Activated gamma-delta T cell (primary cell): ENCODE results near the gene KCNQ5.

Experiments
- DNase-seq: peaks from one replicate; lab custom pipeline; 2025; lab: John Stamatoyannopoulos, UW

Gene KCNQ5

DNA sequence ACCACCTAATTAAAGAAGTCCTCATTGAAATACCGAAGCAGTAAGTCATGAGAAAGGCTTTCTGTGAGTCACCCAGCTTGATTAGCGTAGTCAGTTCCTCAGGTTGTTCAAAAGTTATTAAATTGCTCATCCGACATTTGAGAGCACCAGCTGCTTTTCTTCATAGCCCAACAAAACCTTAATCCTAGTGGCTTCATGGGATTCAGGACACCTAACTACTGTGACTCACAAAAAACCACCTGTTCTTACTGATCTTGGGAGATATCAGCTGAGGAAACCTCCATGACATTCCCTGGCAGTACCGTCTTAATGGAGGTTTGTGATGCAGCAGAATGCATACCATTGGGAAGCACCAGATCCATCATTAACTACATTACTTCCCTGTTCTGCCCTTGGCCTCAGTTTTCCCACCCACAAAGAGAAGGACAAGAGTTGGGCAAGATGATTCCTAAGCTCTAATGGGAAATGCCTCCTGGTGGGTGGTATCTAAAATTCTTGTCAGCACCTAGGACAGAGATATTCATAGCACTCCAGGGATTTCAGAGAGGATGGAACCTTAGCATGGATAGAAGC is 499.6 kb downstream of the KCNQ5 start:
- DNase-seq = no peak

DNA sequence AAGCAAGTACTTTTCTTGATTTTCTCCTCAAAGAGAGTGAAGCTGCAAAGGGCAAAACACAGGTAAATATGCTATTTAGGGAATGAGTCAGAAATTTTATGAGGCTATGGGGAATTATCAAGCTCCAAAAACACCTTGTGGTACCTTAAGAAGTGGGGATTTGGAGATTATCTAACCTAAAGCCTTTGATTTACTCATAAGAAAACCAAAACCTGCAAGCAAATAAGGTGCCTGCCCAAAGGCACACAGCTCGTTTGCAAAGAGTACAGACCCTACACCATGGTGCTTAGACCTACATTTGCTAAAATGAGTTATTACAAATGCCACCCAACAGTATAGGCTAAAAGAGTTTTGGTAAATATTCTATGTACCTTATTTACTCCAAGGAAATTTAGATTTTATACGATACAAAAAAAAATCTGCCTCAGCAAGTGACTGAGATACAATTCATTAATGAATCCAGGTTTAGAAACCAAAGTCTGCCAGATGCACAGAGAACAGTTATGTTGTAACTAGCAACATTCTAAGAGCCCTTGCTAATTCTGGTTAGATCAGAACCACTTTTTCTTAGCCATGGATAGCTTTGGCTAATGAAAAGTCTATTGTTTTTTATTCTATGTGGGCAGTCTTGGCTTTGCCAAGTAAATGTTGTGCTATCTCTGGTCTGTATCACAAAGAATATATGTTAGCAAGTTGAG is 501.9 kb downstream of the KCNQ5 start:
- DNase-seq = no peak

DNA sequence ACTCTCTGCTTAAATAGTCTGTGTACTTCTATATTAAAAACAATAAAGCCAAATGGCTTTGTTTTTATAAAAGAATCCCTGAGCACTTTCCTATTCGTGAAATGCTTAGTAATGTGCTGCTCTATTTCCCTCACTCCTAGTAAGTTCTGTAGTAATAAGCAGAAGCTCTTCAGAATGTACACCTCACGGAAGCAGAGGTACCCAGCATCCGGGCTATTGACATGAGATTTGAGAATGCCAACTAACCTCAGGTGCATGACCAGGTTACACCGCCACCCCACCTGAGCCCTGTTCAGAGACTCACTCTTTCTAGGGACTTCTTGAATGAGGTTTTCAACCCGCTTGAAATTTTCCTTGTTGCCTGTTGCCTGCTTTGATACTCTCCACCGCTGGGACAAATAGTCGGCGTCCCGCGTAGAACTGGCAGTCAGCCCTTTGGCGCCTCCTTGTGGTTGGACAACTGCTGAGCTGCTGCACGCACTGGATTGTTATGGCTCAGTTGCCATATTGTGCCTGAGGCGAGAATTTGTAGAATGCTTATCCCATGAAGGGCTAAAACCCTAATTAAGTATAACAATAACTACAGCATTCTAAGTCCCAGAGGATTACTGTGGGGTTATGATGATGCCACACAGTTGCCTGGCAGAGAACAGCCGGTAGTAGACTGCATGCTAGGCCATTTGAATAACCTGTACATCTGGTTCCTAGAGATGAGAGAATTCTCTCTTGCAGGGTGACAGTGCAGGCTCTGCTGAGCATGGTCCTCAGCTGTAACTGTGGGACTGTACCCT is 508.0 kb downstream of the KCNQ5 start:
- no peak for DNase-seq

DNA sequence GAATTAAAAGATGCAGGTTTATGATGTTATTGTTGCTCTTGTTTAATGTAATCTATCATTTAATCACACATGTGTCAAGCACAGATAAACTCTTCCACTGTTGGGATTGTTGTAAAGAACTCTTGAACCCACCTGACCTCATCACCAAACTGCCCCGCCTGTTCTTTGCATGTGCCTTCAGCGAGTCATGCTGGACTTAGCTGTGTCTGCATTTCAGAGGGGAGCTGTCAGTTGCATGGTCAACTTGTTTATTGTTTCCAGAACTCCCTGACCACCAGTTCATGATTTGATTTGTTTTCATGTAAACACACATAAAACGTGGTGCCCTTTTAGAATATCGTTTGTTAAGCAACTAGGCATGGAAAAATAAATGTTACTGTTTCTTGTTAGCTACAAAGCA is 509.8 kb downstream of the KCNQ5 start:
- no peak for DNase-seq

DNA sequence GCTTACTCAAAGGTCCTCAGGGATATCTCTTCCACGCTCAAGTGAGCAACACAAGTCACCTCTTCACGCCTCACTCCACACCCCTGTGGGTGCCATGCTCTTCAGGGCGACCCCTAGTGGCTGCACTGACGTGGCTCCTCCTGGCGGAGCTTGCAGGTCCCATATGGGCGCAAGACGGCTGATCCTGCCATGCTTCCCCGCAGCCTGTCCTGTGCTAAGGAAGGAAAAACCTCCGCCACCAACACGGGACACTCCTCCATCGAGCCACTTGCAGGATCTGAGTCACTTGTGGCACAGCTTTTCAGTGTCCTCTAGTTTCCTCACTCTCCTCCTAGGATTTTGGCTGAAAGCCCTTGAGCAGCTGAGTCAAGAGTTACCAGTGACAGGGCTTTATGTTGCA is 512.7 kb downstream of the KCNQ5 start:
- DNase-seq = no peak

DNA sequence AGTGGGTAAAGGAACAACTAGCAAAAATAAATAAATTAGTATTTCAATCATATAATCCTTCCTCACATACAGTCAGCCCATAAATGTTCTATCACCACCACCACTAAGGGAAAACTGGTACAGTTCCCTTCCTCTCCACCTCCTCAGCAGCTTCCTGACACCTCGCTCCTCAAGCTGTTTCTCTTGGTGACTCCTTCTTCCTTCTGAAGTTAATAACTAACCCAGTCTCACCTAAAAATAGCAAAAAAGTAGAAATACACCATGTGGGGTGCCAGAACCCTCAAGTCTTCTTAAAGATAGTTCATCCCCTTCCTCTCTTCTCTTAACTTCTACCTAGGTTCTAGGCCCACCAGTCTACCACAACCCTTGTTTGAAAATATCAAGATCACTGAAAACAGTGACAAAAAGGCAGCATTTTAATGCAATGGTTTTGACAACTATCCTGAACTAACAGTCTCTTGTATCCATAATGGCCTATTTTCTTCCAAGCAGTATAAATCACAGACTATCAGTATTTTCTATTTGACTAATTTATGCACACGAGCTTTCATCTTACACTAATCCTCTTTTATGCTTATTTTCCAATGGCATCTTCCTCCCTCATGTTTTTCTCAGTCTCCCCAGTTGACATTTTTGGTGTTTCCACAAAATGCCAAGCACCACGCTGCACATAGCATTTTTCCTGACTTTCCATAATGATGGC is 518.0 kb downstream of the KCNQ5 start:
- no peak for DNase-seq

DNA sequence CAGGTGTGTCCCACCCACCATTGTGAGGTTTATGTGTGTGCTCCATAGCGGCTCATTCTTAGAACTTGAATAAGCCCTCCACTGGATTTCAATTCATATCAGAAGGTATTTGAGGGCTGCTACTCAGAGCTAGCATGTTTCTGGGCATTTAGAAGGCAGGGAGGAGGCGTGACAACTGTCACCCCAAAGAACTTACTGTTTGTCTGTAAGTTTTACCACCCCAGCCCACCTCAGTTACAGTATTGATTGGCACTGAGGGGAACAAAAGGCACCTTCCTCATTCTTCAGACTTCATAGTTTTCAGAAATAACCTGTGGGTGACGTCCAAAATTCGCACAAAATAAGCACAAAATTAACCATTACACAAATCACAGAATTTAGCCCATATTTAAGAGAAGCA is 521.7 kb downstream of the KCNQ5 start:
- no peak for DNase-seq

DNA sequence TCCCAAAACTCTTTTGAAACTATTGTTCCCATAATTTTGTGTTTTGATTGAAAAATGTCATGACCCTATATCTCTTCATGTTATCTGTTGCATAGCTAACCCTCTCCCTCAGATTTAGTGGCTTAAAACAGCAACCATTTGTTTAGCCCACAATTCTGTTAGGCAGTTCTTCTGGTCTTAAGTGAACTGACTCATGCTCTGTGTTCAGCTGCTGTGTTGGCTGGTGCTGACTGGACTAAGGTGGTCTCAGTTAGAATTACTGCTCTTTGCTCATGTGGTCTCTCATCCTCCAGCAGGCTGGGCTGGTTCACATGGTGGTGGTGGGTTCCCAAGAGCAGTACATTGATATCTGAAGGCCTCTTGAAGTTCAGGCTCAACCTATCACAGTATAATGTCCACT is 522.7 kb downstream of the KCNQ5 start:
- no peak for DNase-seq

DNA sequence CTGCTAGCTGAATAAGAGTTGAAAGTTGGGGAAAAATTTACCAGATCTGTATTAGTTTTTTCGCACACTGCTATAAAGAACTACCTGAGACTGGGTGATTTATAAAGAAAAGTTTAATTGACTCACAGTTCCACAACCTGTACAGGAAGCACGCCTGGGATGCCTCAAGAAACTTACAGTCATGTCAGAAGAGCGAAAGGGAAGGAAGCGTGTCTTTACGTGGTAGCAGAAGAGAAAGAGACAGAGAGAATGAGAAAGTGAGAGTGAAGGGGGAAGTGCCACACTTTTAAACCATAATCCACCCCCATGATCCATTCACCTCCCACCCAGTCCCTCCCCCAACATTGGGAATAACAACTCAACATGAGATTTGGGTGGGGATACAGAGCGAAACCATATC is 523.8 kb downstream of the KCNQ5 start:
- no peak for DNase-seq

DNA sequence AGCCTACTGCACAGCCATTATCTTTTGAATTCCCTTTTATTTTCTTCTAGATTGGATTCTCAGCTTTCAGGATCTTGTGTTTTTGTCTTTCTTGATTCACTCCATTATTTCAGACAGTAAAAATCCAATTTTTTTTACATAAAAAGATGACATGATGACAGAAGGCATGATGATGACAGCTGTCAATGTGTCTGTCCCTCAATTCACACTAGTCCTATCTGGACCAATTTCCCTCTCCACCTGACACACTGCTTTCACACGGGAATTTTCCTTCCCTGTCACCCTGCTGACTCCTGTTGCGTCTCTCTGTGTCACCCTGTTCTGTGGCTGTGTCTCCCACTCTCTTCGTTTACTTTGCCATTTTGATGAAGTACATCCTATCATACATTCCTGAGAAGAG is 529.9 kb downstream of the KCNQ5 start:
- DNase-seq = no peak

DNA sequence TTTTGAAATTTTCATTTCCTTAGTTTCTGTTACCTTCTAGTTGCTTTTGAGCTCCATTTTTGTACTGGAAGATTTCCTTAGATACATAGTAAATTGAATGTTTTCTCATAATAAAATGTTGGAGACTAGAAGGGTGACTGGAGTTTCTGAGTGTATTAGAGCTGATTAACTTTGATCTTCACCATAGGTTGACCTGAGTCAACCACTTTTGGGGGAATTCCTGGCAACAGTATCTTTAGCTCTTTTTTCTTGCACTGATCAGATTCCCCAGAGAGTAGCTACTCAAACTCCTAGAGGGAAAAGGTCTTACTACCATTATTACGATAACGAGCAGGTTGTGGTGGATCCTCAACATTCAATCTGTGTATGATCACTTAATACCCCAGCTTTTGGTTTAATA is 530.7 kb downstream of the KCNQ5 start:
- no peak for DNase-seq

DNA sequence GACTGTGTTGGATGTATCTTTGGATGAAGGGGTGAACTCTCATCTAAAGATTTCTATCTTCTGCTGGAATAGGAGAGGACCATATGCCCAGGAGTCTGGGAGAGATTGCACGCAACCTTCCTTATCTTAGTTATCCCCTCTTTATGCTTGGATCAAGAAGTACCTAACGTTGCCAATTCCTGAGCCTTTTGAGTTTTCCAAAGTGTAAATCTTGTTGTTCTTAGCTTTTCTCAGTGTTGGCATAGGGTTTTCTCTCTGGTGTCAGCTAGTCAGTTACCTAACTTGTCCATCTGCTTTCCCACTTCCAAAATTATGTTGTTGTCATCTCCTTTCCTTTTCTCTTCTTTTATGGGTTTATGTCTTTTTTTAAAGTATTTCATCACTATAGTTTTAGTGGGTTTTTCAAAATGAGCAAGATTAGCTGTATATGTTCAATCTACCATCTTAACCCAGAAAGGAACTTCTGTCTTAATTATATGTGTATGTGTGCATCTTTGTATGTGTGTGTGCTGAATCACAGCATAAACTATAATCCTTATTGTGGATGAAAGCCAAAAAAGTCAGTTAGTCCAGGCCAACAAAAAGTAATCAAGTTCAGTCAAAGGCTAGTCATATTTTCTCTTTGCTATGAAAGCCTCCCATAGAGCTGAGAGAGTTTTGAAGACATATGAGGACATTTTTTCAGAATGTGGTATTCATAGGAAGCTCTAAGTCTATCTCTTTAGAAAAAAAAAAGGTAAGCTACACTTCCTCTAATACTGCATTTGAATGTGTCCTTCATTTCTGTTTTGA is 531.3 kb downstream of the KCNQ5 start:
- DNase-seq = no peak

DNA sequence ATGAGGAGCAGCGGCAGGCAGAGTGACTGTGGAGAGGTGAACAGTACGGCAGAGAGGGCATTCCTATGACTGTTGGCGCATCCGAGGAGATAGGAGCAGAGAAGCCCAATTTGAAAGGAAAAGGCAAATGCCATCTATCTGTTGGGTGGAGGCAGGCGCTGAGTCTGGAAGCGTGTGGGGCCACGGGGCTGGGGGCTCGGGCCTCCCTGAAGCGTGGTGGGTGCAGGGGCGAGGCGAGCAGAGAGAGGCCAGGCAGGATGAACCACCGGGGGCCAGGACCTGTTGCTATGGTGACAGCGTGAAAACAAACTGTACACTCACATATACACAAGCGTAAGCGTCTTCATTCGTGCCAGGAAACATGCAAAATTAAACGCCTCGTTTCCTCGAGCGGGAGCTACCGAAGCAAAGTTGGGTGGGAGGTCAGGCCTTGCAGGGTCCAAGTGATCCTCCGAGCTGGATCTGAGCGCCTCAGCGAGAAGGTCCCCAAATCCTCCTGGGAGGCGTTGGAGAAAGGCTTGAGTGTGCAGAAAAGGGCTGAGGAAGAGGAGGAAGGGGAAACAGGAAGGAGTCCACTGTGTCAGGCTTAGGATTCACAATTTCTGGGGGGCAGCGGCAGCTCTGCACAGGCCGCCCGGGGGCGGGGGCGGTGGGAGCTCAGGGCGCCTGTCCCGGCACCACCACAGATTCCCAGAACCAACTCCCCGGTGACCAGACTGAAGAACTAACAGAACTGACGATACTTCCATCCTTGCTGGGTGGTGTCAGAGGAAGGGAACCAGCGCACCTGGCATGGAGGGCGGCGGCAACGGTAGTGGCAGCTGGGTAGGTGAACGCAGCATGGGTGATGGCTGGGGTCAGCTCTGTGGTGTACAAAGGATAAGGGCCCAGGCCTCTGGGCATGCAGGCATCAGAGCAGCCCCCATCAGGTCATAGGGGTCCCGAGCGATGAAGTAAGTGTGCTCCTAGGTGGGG is 535.2 kb downstream of the KCNQ5 start:
- peak; percentile 5 for DNase-seq

DNA sequence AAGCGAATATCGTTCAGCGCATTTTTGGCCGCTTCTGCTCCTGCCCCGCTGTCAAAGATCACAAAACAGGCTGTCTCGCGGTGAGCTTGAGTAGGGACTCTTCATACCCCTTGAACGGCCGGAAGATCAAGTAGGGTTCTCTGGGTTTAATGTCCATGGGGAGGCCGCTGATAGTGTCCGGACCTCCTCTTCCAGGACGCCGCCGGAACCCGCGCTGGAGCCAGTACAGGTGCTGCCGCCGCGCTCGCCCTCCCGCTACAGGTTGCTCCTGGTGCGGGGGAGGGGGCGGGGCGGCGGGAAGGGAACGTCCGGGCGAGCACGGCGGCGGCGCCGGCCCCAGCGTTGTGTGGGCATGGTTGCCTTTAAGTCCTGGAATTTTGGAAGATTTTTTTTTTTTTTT is 536.0 kb downstream of the KCNQ5 start:
- DNase-seq = peak; percentile 5

DNA sequence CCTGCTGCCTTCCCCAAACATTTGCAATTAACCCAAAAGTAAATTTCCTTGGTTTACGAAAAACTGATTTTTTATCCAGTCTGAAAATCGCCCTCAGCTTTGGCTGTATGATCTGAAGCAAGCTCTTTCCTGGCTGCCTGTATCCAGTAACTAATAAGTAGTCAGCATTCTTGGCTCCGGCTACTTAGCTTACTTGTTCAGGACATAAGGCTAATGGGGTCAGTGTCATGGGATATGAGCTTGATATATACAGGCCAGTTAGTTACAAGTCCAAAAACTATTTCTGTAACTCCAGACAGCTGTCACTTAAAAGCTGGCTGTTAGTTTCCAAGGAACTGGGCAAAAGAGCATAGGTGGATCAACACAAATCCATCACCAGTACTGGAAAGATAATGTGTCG is 547.2 kb downstream of the KCNQ5 start:
- DNase-seq = no peak

DNA sequence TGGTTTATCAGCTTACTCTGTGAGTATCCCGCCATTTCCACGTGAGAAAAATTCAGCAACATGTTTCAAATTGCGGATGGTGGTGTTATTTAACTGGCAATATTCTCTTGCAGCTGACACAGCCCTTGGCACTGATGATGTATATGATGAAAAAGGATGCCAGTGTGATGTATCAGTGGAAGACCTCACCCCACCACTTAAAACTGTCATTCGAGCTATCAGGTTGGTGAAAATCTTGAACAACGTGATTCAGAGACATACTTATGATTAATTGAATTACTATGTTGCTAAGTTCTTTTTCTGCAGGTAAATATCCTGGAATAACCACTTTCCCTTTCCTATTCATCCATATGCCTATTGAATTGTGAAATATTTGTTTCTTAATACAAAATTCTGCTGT is 547.8 kb downstream of the KCNQ5 start:
- no peak for DNase-seq

DNA sequence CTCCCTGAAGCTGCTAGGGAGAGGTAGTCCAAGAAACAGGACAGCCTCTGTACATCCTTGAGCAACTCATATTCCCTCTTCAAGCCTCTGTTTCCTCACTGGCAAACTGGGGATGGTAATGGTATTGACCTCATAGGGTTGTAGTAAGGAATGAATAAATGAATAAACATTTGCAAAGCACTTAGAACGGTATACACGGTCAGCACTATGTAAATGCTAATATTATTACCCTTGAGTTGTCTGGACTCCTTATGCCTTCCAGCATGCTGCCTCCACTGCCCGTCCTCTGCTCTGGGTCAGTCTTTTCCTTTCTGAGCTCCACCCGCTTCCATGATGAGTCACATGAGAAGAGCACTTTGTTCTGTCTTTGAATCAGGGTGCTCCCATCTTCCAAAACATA is 552.8 kb downstream of the KCNQ5 start:
- no peak for DNase-seq

DNA sequence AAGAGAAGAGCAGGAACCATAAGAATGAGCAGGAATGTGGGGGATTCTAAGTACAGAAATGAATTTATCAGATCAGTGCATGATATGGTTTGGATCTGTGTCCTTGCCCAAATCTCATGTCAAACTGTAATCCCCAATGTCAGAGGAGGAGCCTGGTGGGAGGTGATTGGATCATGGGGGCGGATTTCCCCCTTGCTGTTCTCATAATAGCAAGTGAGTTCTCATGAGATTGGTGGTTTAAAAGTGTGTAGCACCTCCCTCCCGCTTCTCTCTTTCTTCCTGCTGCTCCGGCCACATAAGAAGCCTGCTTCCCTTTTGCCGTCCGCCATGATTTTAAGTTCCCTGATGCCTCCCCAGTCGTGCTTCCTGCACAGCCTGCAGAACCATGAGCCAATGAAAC is 554.2 kb downstream of the KCNQ5 start:
- no peak for DNase-seq

DNA sequence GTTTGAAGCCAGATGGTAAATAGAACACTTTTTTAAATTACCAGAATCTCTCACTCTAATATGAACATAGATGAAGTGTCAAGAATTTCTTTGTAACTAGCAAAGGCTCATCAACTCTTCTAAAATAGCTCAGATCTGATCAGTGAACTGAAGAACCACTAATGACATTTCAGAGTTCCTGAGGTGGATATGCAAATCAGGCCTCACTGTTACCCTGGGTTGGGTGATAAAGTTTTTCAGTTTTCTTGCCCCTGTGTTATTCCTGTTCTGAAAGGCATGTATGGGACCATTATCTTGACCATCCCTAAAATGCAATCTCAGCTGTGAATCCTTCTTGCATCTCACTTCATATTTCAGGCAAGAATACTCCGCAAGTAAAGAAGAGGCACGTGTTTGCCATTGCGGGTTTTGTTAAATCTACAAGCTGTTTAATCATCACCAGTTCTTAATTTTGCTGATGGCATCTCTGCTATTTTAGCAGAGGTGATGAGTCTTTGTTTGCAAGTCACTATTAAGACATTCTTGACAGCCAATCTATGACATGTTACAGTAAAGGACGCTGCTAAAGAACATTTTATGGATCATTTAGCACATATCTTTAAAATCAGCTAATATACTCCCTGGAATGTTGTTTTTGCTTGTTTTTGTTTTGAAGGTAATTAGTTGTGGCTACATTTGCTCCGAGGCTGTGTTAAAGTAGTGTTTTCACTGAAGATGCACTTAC is 555.5 kb downstream of the KCNQ5 start:
- no peak for DNase-seq
